Muscle layer of duodenum (tissue), 2 donors: ENCODE measurements around the gene VCX3B.
"Not testable (repeated sequence)": the region's sequence is repeated elsewhere in the genome, so short reads cannot be mapped to it uniquely, and the experiment has no call there.

Experiments used
- H3K27ac ChIP-seq: one replicate; pipeline ENCODE4 v1.7.0; 2013; ENCODE audit warnings: mild to moderate bottlenecking, low read length
- H3K27me3 ChIP-seq: one replicate; pipeline ENCODE4 v1.7.0; 2013; ENCODE audit warnings: low read depth, mild to moderate bottlenecking, control low read depth, low read length
- H3K36me3 ChIP-seq, 2 donors: one replicate each; pipeline ENCODE4 v1.7.0; 2013; ENCODE audit warnings: low read length in 2 of 2, control low read depth in 1 of 2, mild to moderate bottlenecking in 1 of 2; ENCODE audit not compliant: insufficient read depth in 2 of 2, control insufficient read depth in 1 of 2
- H3K4me1 ChIP-seq, 2 donors: one replicate each; pipeline ENCODE4 v1.7.0; 2013; ENCODE audit warnings: low read length in 2 of 2, mild to moderate bottlenecking in 2 of 2, control low read depth in 1 of 2, moderate library complexity in 1 of 2; ENCODE audit not compliant: insufficient read depth in 2 of 2, control insufficient read depth in 1 of 2
- H3K4me3 ChIP-seq, 2 donors: one replicate each; pipeline ENCODE4 v1.7.0; 2013; ENCODE audit warnings: low read length in 2 of 2, low read depth in 1 of 2, mild to moderate bottlenecking in 1 of 2
- H3K9me3 ChIP-seq, 2 donors: one replicate each; pipeline ENCODE4 v1.7.0; 2013; ENCODE audit warnings: low read length in 2 of 2, control low read depth in 1 of 2, mild to moderate bottlenecking in 1 of 2; ENCODE audit not compliant: control insufficient read depth in 1 of 2
- donor health status: healthy.

The VCX3B gene

DNA sequence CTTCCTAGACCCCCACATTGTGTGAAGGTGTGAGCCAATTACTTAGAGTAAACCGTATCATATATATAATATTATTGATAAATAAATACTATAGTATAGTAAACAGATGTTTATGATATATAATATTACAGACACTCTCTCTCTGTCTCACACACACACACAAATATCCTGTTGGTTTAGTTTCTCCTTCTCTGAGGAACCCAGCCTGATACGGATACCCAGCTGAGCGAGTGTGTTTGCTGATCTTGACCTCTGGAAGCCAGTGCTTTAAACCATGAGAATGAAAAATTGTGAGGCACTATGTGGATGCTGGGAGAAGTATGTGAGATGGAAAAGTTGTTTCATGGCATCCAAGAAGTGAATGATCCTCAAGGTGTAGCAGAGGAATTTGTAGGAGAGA lies at the start of gene VCX3B:
Gene VCX3B, plus strand, starts transcription at position 301 of the 400 bp plus-strand sequence. CDS start 621 bp downstream, outside the sequence.
- not testable (repeated sequence) for H3K9me3 ChIP-seq, H3K36me3 ChIP-seq, H3K27me3 ChIP-seq, H3K27ac ChIP-seq, H3K4me1 ChIP-seq, H3K4me3 ChIP-seq

DNA sequence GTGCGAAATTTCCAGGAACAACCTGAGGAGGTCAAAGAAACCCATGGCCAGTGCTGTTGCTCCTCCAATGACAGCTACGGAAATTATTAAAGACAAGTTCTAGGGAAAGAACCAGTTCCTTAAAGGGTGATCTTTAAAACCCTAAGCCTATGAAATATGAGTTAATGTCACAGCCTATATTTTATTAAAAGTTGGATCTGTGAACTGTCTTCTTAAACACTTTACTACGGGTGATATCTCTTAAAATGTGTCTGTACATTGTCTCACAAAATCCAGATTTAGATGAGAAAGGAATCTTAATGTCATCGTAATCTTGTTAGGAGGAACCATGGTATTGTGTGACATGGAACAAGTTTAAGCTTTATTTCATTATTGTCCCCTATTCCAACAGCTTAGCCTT lies 46.3 kb upstream of the VCX3B start:
- no peaks in the 10 kb centered on the region for H3K27me3 ChIP-seq
- H3K36me3 ChIP-seq, result no peaks in the 10 kb centered on the region
- H3K4me3 ChIP-seq, result no peak overlapping the region
- H3K4me1 ChIP-seq, result no peaks in the 10 kb centered on the region
- no peak overlapping the region for H3K27ac ChIP-seq
- H3K9me3 ChIP-seq, result no peaks in the 10 kb centered on the region

DNA sequence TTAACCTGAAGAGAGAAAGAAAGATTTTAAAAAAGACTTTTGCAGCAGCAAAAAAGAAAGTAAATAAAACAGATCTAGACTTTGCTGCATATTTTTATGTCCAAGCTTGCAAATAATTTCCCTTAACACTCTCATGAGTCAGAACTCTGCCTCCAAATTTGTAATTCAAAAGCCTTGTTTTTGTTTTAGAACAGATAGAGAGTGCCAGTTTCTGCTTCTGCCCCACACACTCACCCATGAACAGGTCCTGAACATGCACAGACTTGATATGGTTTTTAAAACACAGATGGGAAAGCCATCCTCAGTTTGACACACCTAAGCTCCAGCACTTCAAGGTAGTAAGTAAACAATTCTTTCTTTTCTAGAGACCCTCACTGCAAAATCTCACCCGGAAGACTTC lies 39.7 kb upstream of the VCX3B start:
- Histone ChIP-seq H3K27me3 (no peaks in the 10 kb centered on the region), H3K27ac (no peak overlapping the region), H3K9me3 (no peaks in the 10 kb centered on the region), H3K36me3 (no peaks in the 10 kb centered on the region), H3K4me1 (no peaks in the 10 kb centered on the region), H3K4me3 (no peak overlapping the region)

DNA sequence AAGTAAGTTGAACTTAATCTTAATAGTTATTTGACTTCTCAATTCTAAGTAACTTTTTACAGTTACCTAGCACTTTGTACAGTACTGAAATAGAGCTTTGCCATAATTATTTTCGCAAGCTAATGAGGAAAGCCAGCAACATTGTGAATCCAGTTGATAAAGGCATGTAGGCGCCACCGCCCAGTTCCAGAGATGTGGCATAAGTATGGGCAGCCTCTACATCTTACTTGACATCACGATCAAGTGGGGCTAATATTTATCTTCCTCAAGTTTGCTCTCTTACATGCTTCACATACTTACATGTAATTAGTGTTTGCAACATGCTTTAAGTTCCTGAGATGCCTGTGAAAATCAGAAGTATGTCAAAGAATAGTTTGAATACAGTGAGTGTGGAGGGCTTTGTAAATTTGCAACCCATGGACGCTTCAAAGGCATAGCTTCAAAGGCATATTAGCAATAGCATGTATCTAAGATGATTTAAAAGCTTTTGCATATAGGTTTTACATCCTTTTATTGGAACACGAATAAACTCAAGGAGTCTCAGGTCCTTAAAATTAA lies 34.9 kb upstream of the VCX3B start:
- Histone ChIP-seq H3K27ac (no peak overlapping the region), H3K4me3 (no peak overlapping the region), H3K27me3 (no peaks in the 10 kb centered on the region), H3K9me3 (no peaks in the 10 kb centered on the region), H3K4me1 (no peaks in the 10 kb centered on the region), H3K36me3 (no peaks in the 10 kb centered on the region)

DNA sequence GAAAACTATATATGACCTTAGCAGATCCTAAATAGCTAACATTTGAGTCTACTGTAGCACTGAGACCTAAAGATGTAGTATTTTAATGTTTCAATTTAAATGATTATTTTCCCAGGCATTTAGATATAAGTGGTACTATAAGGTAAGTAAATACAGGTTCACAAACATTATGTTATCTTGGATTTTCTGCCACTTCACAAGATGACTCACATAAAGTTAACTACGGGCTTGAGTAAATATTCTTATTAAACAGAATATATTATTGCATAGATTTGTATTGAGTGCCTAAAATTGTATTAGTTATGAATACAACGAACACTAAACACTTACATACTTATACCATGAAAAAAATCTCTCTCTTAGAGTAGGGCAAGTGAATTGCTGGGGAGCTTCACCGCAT lies 34.2 kb upstream of the VCX3B start:
- no peaks in the 10 kb centered on the region for H3K9me3 ChIP-seq
- no peak overlapping the region for H3K27ac ChIP-seq
- H3K27me3 ChIP-seq, result no peaks in the 10 kb centered on the region
- no peak overlapping the region for H3K4me3 ChIP-seq
- H3K4me1 ChIP-seq, result no peaks in the 10 kb centered on the region
- no peaks in the 10 kb centered on the region for H3K36me3 ChIP-seq

DNA sequence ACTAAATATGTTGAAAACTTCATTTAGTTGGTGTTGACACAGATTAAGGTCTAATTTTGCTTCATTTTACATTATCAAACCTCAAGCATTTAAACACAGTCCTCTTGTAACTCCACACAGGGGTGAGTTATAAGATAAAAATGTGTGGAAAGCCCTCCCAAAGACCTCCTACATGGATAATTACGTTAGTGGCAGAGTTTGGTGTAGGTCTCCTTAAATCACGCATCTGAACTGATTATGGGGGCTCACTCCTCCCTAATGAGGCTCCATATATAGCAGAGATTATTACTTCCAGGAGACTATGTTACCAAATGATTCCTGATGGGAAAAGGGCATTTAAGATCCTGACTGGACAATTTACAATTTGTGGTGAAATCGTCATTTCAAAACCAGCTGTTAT lies 32.2 kb upstream of the VCX3B start:
- Histone ChIP-seq H3K27me3 (no peaks in the 10 kb centered on the region), H3K27ac (no peak overlapping the region), H3K9me3 (no peaks in the 10 kb centered on the region), H3K36me3 (no peaks in the 10 kb centered on the region), H3K4me1 (no peaks in the 10 kb centered on the region), H3K4me3 (no peak overlapping the region)

DNA sequence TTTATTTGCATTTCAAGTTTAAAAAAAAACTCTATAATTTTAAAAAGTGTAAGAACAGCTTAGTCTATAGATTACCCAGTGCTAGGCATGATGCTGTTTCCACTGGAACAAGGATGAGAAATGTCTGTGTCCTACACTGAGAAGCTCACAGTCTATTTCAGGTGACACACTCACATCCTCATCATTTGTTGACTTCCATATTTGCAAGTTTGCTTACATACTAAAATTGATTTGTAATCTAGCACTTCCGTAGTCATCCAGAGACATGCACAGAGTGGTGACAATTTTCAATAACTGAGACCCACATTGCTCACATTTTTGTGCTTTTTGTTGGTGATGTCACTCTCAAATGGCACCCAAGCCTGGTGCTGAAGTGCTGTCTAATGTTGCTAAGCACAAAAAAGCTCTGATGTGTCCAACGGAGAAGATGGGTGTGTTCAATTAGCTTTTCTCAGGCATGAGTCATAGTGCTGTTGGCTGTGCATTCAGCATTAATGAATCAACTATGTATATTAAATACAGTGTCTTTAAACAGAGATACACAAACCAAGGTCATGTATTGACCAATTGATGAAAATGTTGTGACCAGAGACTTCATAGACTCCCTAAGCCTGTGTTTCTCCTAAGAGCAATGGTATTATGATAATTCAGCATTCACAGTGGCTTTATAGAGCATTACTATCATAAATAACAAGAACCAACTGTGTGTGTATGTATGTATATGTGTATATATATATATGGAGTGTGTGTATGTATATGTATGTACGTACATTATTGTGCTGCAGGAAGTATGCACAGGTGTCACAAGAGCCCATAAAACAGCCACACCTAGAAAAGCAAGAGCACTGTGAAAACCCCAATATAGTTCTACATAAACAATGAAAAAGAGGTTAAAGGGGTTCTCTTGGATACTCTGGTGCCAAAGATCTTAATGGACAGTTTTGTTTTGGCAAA lies 31.2 kb upstream of the VCX3B start:
- Histone ChIP-seq H3K4me3 (no peak overlapping the region), H3K27ac (no peak overlapping the region), H3K9me3 (no peaks in the 10 kb centered on the region), H3K36me3 (no peaks in the 10 kb centered on the region), H3K4me1 (no peaks in the 10 kb centered on the region), H3K27me3 (no peaks in the 10 kb centered on the region)

DNA sequence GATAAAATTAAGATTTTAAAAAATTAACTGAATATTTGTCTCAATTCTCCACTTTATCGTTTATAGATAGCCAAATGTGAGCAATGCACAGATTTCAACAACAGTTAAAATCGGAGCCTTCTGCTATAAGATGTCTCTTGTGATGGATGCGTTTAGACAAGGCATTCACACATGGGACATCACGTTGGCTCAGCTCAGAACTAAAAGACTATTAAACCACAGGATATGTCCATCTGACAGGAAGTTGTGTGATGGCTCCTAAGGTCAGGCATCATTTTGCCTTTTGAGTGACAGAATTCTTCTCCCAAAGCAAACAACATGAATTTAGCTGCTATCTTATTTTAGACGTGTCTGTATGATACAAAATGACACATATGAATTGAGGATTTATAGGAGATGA lies 17.3 kb upstream of the VCX3B start:
- H3K27me3 ChIP-seq, result no peaks in the 10 kb centered on the region
- H3K4me3 ChIP-seq, result no peak overlapping the region
- H3K27ac ChIP-seq, result no peak overlapping the region
- no peaks in the 10 kb centered on the region for H3K4me1 ChIP-seq
- no peaks in the 10 kb centered on the region for H3K9me3 ChIP-seq
- no peaks in the 10 kb centered on the region for H3K36me3 ChIP-seq

DNA sequence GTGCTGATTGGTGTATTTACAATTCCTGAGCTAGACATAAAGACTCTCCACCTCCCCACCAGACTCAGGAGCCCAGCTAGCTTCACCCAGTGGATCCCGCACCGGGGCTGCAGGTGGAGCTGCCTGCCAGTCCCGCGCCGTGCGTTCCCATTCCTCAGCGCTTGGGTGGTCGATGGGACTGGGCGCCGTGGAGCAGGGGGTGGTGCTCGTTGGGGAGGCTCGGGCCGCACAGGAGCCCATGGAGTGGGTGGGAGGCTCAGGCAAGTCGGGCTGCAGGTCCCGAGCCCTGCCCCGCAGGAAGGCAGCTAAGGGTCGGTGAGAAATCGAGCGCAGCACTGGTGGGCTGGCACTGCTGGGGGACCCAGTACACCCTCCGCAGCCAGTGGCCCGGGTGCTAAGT lies 12.3 kb upstream of the VCX3B start:
- H3K36me3 ChIP-seq, H3K27ac ChIP-seq, H3K4me3 ChIP-seq, H3K27me3 ChIP-seq, H3K4me1 ChIP-seq, H3K9me3 ChIP-seq: not testable (repeated sequence)

DNA sequence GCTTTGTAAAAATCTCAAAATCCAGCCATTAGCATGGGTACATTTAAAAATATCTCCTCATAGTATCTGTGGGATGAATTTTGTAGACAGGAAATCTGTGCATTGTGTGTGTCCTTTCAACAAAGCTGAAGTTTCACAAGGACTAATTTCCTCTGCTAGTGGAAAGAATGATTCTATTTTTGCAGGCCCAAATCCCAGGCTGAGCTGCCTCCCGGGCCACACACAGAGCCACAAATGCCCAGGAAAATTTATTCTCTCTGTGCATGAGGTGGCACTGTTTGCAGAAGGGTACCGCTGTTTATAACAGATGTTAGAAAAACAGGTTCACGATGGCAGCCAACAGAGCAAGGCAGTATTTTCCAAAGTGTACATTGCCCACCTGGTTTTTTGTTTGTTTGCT lies 11.0 kb upstream of the VCX3B start:
- no peaks in the 10 kb centered on the region for H3K4me1 ChIP-seq
- H3K27me3 ChIP-seq, result no peaks in the 10 kb centered on the region
- H3K4me3 ChIP-seq, result no peak overlapping the region
- no peaks in the 10 kb centered on the region for H3K9me3 ChIP-seq
- H3K36me3 ChIP-seq, result no peaks in the 10 kb centered on the region
- no peak overlapping the region for H3K27ac ChIP-seq

DNA sequence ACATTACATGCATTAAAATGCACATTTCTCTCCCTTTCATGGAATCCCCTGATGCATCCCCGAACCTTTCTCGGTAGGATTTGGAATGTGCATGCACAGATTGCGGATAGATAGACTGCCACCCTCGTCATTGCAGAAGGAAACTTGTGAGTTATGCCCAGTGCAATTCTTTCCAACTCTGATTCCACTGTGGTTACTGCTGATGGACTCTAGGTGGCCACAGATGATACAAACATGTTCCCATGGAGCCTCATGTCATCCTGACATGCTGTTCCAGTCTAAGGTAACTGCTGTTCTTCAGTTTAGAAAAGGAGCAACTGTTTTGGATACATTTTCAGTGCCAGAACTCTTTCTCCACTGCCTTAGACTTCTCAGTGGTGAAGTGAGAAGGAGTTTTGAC lies 9.1 kb upstream of the VCX3B start:
- no peaks in the 10 kb centered on the region for H3K9me3 ChIP-seq
- no peaks in the 10 kb centered on the region for H3K4me1 ChIP-seq
- no peak overlapping the region for H3K27ac ChIP-seq
- H3K36me3 ChIP-seq, result no peaks in the 10 kb centered on the region
- no peak overlapping the region for H3K4me3 ChIP-seq
- no peaks in the 10 kb centered on the region for H3K27me3 ChIP-seq

DNA sequence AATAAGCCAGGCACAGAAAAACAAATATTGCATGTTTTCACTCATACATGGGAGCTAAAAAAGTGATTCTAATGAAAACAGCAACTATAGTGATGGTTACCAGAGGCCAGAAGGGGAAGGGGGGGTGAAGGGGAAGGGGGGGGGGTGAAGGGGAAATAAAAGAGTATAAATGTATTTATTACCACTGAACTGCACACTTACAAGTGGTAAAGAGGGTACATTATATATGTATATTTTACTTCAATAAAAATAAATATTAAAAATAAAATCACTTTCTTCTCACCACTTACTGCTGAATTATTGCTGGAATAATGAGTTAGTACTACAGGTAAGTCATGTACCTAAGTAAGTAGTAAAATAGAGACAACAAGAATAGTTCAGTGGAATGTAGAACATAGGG lies 2.1 kb upstream of the VCX3B start:
- Histone ChIP-seq H3K27ac (no peak overlapping the region), H3K36me3 (no peaks in the 10 kb centered on the region), H3K4me3 (no peak overlapping the region), H3K4me1 (no peaks in the 10 kb centered on the region), H3K27me3 (no peaks in the 10 kb centered on the region), H3K9me3 (no peaks in the 10 kb centered on the region)
